ENCODE data around the gene DMRT1.

The DMRT1 gene

DNA sequence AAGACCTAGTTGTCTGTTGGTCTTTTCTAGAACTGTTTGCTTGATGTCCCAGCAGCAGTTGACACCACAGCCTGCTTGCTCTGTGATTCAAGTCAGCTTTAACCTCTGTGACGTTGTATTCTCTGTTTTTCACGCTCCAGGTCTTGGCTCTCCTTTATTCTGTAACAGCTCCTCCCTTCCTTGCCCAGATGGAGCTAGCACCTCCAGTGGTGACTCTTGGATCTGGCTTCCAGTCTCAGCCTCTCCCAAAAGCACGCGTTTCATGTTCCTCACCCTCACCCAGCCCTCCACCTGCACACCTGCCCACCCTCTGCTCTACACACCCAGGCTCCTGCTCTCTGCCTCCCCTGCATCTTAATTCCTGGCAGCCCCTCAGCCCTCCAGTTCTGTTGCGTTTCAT, 50.6 kb downstream of the DMRT1 start:
- DNase-seq, result no peak
- H3K4me1 ChIP-seq (ENCODE audit: low read length), result peaks cover 12% of the 10 kb centered on the region
- no peaks in the 10 kb centered on the region for H4K20me1 ChIP-seq (ENCODE audit: insufficient read depth, low read length)
- H2AFZ ChIP-seq (ENCODE audit: low read length), result no peak overlapping the region
- H3K9ac ChIP-seq (ENCODE audit: low read length), result no peak overlapping the region
- no peak overlapping the region for H3K4me3 ChIP-seq (ENCODE audit: low read length)
- peaks cover 5% of the 10 kb centered on the region for H3F3A ChIP-seq (ENCODE audit: insufficient read depth, low read length)
- H3K27me3 ChIP-seq (replicated peaks; ENCODE audit: insufficient read depth, low read length), result no peaks in the 10 kb centered on the region
- H3K79me2 ChIP-seq (ENCODE audit: low read length), result no peaks in the 10 kb centered on the region
- no peaks in the 10 kb centered on the region for H3K36me3 ChIP-seq (replicated peaks; ENCODE audit: insufficient read depth, low read length)
- TF ChIP-seq EZH2 (optimal IDR thresholded peaks at IDR 0.05; ENCODE audit: low read depth, low read length), result no peak
- TF ChIP-seq, protein P1, sequence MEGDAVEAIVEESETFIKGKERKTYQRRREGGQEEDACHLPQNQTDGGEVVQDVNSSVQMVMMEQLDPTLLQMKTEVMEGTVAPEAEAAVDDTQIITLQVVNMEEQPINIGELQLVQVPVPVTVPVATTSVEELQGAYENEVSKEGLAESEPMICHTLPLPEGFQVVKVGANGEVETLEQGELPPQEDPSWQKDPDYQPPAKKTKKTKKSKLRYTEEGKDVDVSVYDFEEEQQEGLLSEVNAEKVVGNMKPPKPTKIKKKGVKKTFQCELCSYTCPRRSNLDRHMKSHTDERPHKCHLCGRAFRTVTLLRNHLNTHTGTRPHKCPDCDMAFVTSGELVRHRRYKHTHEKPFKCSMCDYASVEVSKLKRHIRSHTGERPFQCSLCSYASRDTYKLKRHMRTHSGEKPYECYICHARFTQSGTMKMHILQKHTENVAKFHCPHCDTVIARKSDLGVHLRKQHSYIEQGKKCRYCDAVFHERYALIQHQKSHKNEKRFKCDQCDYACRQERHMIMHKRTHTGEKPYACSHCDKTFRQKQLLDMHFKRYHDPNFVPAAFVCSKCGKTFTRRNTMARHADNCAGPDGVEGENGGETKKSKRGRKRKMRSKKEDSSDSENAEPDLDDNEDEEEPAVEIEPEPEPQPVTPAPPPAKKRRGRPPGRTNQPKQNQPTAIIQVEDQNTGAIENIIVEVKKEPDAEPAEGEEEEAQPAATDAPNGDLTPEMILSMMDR (IDR thresholded peaks at IDR 0.05; ENCODE audit: low read length), result peak; percentile 18
- no peaks in the 10 kb centered on the region for H3K9me3 ChIP-seq (replicated peaks; ENCODE audit: insufficient read depth, low read length)
- no peaks in the 10 kb centered on the region for H3K9me2 ChIP-seq (replicated peaks; ENCODE audit: insufficient read depth, low read length)
- H3K27ac ChIP-seq (ENCODE audit: low read length), result no peak overlapping the region
- no peak overlapping the region for H3K4me2 ChIP-seq (ENCODE audit: low read depth, low read length)

DNA sequence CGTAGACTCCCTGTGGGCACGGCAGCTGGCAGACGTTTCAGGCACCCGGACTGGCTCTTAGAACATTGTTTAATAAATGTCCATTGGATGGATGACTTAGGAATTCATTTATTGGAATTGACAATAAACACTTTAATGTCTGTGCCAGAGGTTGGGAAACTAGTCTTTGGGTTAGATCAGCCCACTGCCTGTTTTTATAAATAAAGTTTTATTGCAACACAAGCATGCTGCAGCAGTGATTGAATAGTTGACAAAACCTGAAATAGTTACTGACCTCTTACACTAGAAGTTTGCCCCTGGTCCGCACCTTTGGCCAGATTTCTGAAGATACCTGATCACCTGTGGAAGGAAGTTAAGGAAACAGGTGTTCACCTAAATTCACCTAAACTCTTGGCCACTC, 51.6 kb downstream of the DMRT1 start:
- H2AFZ ChIP-seq (ENCODE audit: low read length), result peak overlapping the region; percentile 84
- TF ChIP-seq EZH2phosphoT487 (IDR thresholded peaks at IDR 0.05; ENCODE audit: low read length), result no peak
- TF ChIP-seq, protein P1 (IDR thresholded peaks at IDR 0.05; ENCODE audit: low read length), result no peak
- no peak for TF ChIP-seq EZH2 (optimal IDR thresholded peaks at IDR 0.05; ENCODE audit: low read depth, low read length)
- peaks cover 5% of the 10 kb centered on the region for H3F3A ChIP-seq (ENCODE audit: insufficient read depth, low read length)
- DNase-seq, result no peak
- no peaks in the 10 kb centered on the region for H3K79me2 ChIP-seq (ENCODE audit: low read length)
- no peaks in the 10 kb centered on the region for H3K27me3 ChIP-seq (replicated peaks; ENCODE audit: insufficient read depth, low read length)
- H3K9ac ChIP-seq (ENCODE audit: low read length), result peak overlapping the region; percentile 53; the same call in 1 of the 2 replicates
- H4K20me1 ChIP-seq (ENCODE audit: insufficient read depth, low read length), result no peaks in the 10 kb centered on the region
- H3K4me1 ChIP-seq (ENCODE audit: low read length), result peaks cover 12% of the 10 kb centered on the region
- no peaks in the 10 kb centered on the region for H3K9me2 ChIP-seq (replicated peaks; ENCODE audit: insufficient read depth, low read length)
- no peaks in the 10 kb centered on the region for H3K36me3 ChIP-seq (replicated peaks; ENCODE audit: insufficient read depth, low read length)
- peak overlapping the region; percentile 80 for H3K4me2 ChIP-seq (ENCODE audit: low read depth, low read length)
- peak overlapping the region; percentile 53; the same call in 1 of the 2 replicates for H3K4me3 ChIP-seq (ENCODE audit: low read length)
- H3K9me3 ChIP-seq (replicated peaks; ENCODE audit: insufficient read depth, low read length), result no peaks in the 10 kb centered on the region
- H3K27ac ChIP-seq (ENCODE audit: low read length), result peak overlapping the region; percentile 37; the same call in 1 of the 2 replicates

DNA sequence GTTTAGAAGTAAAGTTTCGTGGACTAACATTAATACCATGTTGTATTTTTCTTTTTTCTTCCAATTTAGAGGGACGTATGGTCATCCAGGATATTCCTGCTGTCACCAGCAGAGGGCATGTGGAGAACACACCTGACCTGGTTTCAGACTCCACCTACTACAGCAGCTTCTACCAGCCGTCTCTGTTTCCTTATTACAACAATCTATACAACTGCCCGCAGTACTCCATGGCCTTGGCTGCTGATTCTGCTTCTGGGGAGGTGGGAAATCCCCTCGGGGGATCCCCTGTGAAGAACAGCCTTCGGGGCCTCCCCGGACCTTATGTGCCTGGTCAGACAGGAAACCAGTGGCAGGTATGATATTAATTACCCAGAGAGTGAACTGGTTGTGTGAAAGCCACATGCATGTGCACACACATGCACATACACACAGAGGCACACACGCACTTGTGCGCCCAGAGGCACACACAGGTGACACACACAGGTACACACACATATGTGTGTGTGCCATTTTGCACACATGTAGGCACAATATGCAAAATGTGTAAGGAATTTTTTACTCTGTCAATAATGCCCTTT, 52.4 kb downstream of the DMRT1 start:
- Histone ChIP-seq H3K27me3 (replicated peaks; ENCODE audit: insufficient read depth, low read length) (no peaks in the 10 kb centered on the region), H3K9ac (ENCODE audit: low read length) (peak overlapping the region; percentile 53; the same call in 1 of the 2 replicates), H3K4me2 (ENCODE audit: low read depth, low read length) (peak overlapping the region; percentile 80), H3K36me3 (replicated peaks; ENCODE audit: insufficient read depth, low read length) (no peaks in the 10 kb centered on the region), H3K4me3 (ENCODE audit: low read length) (peak overlapping the region; percentile 53), H2AFZ (ENCODE audit: low read length) (peak overlapping the region; percentile 84), H3F3A (ENCODE audit: insufficient read depth, low read length) (peaks cover 5% of the 10 kb centered on the region), H3K9me2 (replicated peaks; ENCODE audit: insufficient read depth, low read length) (no peaks in the 10 kb centered on the region), H4K20me1 (ENCODE audit: insufficient read depth, low read length) (no peaks in the 10 kb centered on the region), H3K4me1 (ENCODE audit: low read length) (peaks cover 12% of the 10 kb centered on the region), H3K27ac (ENCODE audit: low read length) (peak overlapping the region; percentile 37; the same call in 1 of the 2 replicates), H3K79me2 (ENCODE audit: low read length) (no peaks in the 10 kb centered on the region), H3K9me3 (replicated peaks; ENCODE audit: insufficient read depth, low read length) (no peaks in the 10 kb centered on the region)
- peak; percentile 98 for DNase-seq
- TF ChIP-seq EZH2phosphoT487 (IDR thresholded peaks at IDR 0.05; ENCODE audit: low read length), result no peak
- TF ChIP-seq, protein P1 (IDR thresholded peaks at IDR 0.05; ENCODE audit: low read length), result peak; percentile 92

Data from MM.1S (cell line).